ENCODE measurements around the gene CT45A1. TPM values are rescaled to one million over a fixed set of nuclear protein-coding genes. Genes with fewer than 3 reads are reported as not detected.
"Not testable (repeated sequence)": the region's sequence is repeated elsewhere in the genome, so short reads cannot be mapped to it uniquely, and the experiment has no call there.

Gene CT45A1
- polyA plus RNA-seq, 2 of the 4 experiments (the other 2 are of a cell fraction) = not detected

- no peak for DNase-seq (ENCODE audit: low read depth in 1 of 2, low spot score in 1 of 2)
- ATAC-seq = no peak
- no peaks in the 10 kb centered on the region for H3K4me1 ChIP-seq
- no peak overlapping the region for H3K27ac ChIP-seq
- CTCF ChIA-PET = no interaction called here
- POLR2A ChIA-PET = no interaction called here
- H3K9me3 ChIP-seq = no peaks in the 10 kb centered on the region
- no peak for TF ChIP-seq JUN (IDR thresholded peaks at IDR 0.05)
- WGBS (ENCODE audit: missing lambda C conversion rate) = 93% methylated on average over 5 of the region's 20 CpGs
- H3K4me3 ChIP-seq = no peak overlapping the region
- no peak for FAIRE-seq
- no peak overlapping the region for H3K4me2 ChIP-seq
These were observed 356 bp downstream of the CT45A1 start for GRCh38 chrX:135713795-135714194.

GRCh38 chrX:135734666-135735065, 21.2 kb downstream of the CT45A1 start:
- H3K4me2 ChIP-seq; DNase-seq (ENCODE audit: low read depth in 1 of 2, low spot score in 1 of 2); POLR2A ChIA-PET; H3K9me3 ChIP-seq; H3K4me1 ChIP-seq; H3K4me3 ChIP-seq; H3K27ac ChIP-seq; ATAC-seq; FAIRE-seq; CTCF ChIA-PET: not testable (repeated sequence)
- 35% methylated on average over 5 of the region's 5 CpGs for WGBS (ENCODE audit: missing lambda C conversion rate)

- ATAC-seq = no peak
- Histone ChIP-seq H3K4me2 (no peak overlapping the region), H3K4me1 (no peaks in the 10 kb centered on the region), H3K9me3 (no peaks in the 10 kb centered on the region), H3K4me3 (no peak overlapping the region), H3K27ac (no peak overlapping the region)
- TF ChIP-seq POLR2AphosphoS2 (conservative IDR thresholded peaks at IDR 0.05; ENCODE audit: low read length) (no peak), CTCF (IDR thresholded peaks at IDR 0.05) (peak; percentile 10; the same call in 1 of the 3 replicates), RAD21 (conservative IDR thresholded peaks at IDR 0.05 in 1 of 2, IDR thresholded peaks at IDR 0.05 in 1 of 2) (peak in 1 of 2 experiments; percentile 26; a peak in 2 of 5 replicates), PHF8 (IDR thresholded peaks at IDR 0.05; ENCODE audit: borderline replicate concordance, low read depth) (no peak), SREBF2 (IDR thresholded peaks at IDR 0.05) (no peak), BCL3 (IDR thresholded peaks at IDR 0.05) (no peak), HMGXB4 (CRISPR knock-in tag; IDR thresholded peaks at IDR 0.05; ENCODE audit: borderline replicate concordance) (no peak), ZFP36 (IDR thresholded peaks at IDR 0.05; ENCODE audit: borderline replicate concordance, partially characterized antibody) (no peak)
- peak; percentile 65 for FAIRE-seq
- peak in 1 of 2 experiments; percentile 7 for DNase-seq (ENCODE audit: low read depth in 1 of 2, low spot score in 1 of 2)
- ChIA-PET POLR2A (no interaction called here), CTCF (no interaction called here)
- 10% methylated on average over 4 of the region's 4 CpGs for WGBS (ENCODE audit: missing lambda C conversion rate)
These were observed 24.1 kb downstream of the CT45A1 start for GRCh38 chrX:135737366-135738071.

- Histone ChIP-seq H3K4me1 (no peaks in the 10 kb centered on the region), H3K4me2 (peak overlapping the region; percentile 54), H3K4me3 (no peak overlapping the region), H3K9me3 (no peaks in the 10 kb centered on the region), H3K27ac (no peak overlapping the region)
- POLR2A ChIA-PET = no interaction called here
- 43% methylated on average over 18 of the region's 18 CpGs for WGBS (ENCODE audit: missing lambda C conversion rate)
- CTCF ChIA-PET = interaction anchor here (0.6 to 1.5 kb wide), 3 partner anchors 256 to 523 kb away, joined by 3 to 4 read pairs (median 3); no protein-coding TSS in a partner anchor
- FAIRE-seq (peak; percentile 70), DNase-seq (ENCODE audit: low read depth in 1 of 2, low spot score in 1 of 2) (peak; percentile 28 to 44), ATAC-seq (peak; percentile 80 to 92)
- TF ChIP-seq ATOH8 (CRISPR knock-in tag; IDR thresholded peaks at IDR 0.05; ENCODE audit: low read depth) = no peak
- no peak for TF ChIP-seq BCL3 (IDR thresholded peaks at IDR 0.05)
- TF ChIP-seq RARB (CRISPR knock-in tag; IDR thresholded peaks at IDR 0.05) = no peak
- TF ChIP-seq E2F6 (IDR thresholded peaks at IDR 0.05; ENCODE audit: borderline replicate concordance, low read depth) = no peak
- no peak for TF ChIP-seq GATA3 (IDR thresholded peaks at IDR 0.05; ENCODE audit: borderline replicate concordance)
- peak; percentile 43 to 44 for TF ChIP-seq RAD21 (conservative IDR thresholded peaks at IDR 0.05 in 1 of 2, IDR thresholded peaks at IDR 0.05 in 1 of 2)
- peak; percentile 24; the same call in 1 of the 3 replicates for TF ChIP-seq SMC3 (IDR thresholded peaks at IDR 0.05)
- TF ChIP-seq MAFK (IDR thresholded peaks at IDR 0.05; ENCODE audit: partially characterized antibody) = no peak
- TF ChIP-seq HOXB5 (CRISPR knock-in tag; IDR thresholded peaks at IDR 0.05) = no peak
- no peak for TF ChIP-seq FOSB (CRISPR knock-in tag; IDR thresholded peaks at IDR 0.05)
- no peak for TF ChIP-seq HEYL (CRISPR knock-in tag; IDR thresholded peaks at IDR 0.05)
- TF ChIP-seq HES2 (IDR thresholded peaks at IDR 0.05) = no peak
- no peak for TF ChIP-seq NR3C1 (IDR thresholded peaks at IDR 0.05)
These were observed 27.3 kb downstream of the CT45A1 start for GRCh38 chrX:135740681-135741149.

Data from A549 (cell line).